ENCODE measurements around the gene RNF44.
"Not testable (repeated sequence)": the region's sequence is repeated elsewhere in the genome, so short reads cannot be mapped to it uniquely, and the experiment has no call there.

The RNF44 gene

DNA sequence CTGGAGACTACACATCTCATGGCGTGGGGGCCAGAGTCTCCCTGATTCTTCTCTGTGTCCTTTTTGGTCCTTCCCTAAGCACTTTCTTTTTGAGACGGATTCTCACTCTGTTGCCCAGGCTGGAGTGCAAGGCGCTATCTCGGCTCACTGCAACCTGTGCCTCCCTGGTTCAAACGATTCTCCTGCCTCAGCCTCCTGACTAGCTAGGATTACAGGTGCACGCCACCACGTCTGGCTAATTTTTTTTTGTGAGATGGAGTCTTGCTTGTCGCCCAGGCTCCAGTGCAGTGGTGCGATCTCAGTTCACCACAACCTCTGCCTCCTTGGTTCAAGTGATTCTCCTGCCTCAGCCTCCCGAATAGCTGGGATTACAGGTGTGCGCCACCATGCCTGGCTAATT, 13.7 kb upstream of the RNF44 start:
- DNase-seq: not testable (repeated sequence)

GRCh38 chr5:176550275-176550831, 13.2 kb upstream of the RNF44 start:
- DNase-seq: no peak

GRCh38 chr5:176549871-176550270, 12.7 kb upstream of the RNF44 start:
- no peak for DNase-seq

GRCh38 chr5:176548967-176549444, 11.8 kb upstream of the RNF44 start, which contains the start of gene CDHR2:
Gene CDHR2 (plus strand): TSS chr5:176549342. CDS start chr5:176565353, 16,011 bp downstream.
- no peak for DNase-seq

DNA sequence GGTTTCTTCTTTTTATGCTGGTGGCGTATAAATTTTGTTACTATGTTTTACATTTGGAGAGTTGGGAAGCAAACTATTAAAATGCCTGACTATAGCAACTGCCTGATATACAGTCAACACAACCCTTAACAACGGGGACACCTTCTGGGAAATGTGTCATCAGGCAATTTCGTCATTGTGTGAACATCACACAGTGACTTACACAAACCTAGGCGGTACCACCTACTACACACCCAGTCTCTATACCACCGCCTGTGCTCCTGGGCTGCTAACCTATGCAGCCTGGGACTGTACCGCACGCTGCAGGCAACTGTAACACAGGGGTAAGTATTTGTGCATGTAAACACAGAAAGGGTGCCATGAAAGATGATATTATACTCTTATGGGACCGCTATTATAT, 10.6 kb upstream of the RNF44 start:
- peak; percentile 13 for DNase-seq

DNA sequence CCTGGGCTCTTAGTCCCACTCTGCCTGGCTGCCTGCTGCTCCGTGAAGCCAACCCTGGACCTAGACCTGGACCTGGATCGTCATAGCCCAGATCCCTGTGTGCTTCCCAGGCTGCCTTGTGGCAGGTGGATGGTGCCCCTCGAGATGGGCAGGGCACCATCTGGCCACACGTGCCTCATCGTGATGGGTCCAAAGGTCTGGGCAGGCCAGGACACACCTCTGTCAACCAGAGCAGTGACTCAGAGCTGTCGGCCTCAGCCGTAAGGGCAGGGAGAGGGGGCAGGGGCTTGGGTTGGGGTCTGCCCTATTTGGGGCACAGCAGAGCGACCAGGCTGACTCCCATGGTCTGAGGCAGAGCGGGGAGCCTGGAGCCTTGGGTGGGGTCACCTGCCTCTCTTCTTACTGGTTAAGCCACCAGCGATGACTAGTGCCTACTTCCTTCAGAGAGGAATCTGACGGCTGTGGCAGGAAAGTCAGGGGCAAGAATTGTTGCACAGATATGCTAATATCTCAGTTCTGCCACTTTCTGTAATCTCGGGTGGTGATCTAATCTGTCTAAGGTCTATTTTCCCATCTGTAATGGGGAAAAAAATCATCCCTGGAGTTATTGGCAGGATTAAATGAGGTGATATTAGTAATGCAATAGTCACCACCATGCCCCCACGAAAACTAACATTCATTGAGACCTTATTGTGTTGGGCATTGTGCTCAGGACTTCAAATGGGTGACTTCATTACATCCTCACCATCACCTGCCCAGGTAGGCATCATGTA, 8.7 kb upstream of the RNF44 start:
- no peak for DNase-seq

DNA sequence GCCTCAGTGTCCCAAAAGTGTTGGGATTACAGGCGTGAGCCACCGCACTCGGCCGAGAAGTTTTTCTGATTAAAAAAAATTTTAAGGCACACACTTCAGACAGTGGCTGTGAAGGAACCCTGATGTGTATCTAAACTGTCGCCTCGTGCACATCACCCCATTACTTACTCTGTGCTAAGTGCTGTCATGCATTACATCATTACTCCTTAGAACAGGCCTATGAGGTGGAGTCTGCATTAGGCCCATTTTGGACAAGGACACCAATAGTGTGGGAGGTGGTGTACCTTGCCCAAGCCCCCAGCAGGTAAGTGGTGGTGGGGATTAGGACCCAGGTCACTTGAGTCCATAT, 8.2 kb upstream of the RNF44 start:
- DNase-seq: no peak

- peak; percentile 63 for DNase-seq
These were observed 6.4 kb upstream of the RNF44 start for GRCh38 chr5:176543428-176544182.

DNA sequence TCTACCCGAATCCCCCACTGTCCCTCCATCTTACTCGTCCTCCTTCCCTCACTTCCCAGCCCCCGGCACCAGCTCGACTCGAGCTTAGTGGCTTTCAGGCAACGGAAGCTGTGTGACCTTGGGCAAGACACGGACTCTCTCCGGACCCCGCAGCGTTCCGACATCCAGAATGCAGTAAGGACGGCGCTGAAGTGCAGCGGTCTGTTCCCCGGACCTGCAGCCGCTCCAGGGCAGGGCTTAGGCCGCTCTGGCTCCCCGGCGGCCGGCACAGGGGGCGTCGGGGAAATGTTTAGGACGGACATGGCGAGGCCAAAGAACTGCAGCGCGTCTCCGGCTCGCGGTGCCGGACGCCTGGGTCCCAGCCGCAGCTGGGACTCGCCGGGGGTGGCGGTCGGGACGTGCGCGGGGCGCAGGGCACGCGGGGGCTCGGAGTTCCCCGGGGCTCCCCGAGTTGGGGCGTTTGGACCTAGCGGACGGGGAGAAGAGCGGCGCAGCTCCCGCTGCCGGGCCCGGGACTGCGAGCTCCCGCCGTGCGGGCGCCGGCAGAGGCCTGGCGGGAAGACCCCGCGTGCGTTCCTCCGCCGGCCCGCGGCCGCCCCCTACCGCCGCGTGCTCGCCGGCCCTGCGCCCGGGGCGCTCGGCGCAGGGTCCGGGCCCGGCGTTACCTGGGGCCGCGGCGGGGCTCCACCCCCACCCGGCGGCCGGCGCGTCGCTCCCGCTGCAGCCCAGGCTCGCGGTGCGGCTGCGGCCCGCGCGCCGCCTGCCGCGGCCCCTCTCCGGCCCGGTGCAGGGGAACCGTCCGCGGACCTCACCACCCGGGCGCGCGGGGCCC, 5.6 kb upstream of the RNF44 start:
- DNase-seq: no peak

GRCh38 chr5:176542135-176542595, 5.0 kb upstream of the RNF44 start:
- DNase-seq: peak; percentile 57

DNA sequence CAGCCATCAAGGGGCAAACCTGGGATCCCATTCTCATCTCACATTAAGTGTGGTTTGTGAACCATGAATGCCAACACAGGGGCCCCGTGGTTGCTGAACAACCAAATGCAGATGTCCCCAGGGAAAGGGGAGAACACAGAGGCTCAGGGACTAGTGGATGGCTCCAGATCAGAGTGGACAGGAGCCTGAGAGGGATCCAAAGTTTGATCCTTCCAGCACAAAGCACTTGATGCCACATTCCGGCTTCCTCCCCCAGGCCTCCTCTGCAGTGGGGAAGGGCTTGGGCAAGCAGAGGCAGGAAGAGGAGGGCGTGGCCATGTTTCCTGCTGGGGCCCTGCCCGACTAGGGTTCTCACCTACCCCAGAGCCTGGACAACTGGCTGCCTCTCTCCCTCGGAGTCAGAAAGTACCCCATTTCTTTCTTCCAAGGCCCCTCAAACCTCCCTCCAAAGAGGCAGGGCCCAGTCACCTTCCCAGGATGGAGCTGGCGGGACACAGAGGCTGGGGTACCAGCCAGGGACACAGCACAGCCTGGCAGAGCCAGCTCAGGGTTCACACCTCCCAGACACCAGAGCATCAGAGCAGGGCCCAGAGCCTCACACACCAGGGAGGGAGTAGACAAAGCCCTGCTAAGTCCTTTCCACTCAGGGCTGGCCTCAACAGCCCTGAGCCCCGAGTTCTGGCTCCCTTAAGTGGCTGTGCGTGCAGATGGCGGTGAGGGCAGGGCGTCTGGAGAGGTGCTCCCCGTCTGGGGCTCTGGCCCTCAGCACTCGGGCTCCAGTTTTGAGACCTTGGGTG, 4.3 kb upstream of the RNF44 start:
- DNase-seq: peak; percentile 56

- no peak for DNase-seq
These were observed 3.7 kb upstream of the RNF44 start for GRCh38 chr5:176540956-176541337.

DNA sequence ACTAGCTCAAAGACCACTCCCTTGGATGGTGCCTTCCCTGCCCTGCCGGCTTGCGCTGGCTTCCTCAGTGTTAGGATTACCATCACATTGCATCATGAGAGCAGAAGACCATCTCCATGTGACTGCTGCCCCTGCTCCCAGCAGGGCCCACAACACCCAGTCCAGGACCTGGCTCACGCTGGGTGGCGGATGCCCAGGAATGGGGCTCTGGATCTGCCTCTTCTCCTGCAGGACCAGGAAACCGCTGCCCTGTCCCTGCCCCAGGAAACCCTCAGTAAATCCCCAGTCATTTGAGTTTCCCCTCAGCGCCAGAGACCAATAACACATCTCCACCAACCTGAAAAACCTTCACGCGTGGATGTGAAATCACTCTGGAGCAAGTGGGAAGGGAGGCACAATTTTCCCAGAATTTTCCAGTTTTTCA, 3.3 kb upstream of the RNF44 start:
- DNase-seq: no peak

DNA sequence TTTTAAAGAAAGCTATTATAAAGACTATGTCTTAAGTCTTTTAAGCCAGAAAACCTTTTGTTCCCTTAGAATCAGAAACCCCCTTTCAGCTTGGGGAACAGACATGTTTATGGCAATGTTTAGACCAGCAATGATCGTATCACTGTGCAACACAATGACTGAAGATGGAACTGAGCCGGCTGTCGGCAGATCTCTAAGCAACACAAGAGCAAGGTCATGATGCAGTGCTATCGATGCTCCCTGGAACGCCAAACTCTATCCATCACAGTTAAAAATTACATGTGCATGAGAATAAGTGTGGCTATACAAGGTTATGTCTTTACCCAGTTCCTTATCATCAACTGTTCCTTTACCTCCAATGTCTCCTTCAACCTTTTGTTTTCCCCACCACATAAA, 1.8 kb upstream of the RNF44 start:
- DNase-seq: no peak

GRCh38 chr5:176538230-176538988, 1.2 kb upstream of the RNF44 start:
- DNase-seq: no peak

- DNase-seq: peak; percentile 98
These were observed 490 bp upstream of the RNF44 start for GRCh38 chr5:176537554-176538229.

GRCh38 chr5:176536132-176536901, 885 bp downstream of the RNF44 start:
- DNase-seq: peak; percentile 78

- no peak for DNase-seq
These were observed 1.5 kb downstream of the RNF44 start for GRCh38 chr5:176535664-176536131.

- DNase-seq: peak; percentile 28
These were observed 2.0 kb downstream of the RNF44 start for GRCh38 chr5:176535101-176535663.

Measured in stimulated activated naive CD4-positive, alpha-beta T cell treated with Interleukin-2 at 50 U/mL for 16 hours (primary cell).